Activated CD8-positive, alpha-beta memory T cell treated with anti-CD3 and anti-CD28 coated beads for 1 hour (primary cell): ENCODE data around the gene MYO16.

ENCODE experiments used
- DNase-seq, 2 donors: peaks; one replicate each; pipeline ENCODE4 v3.0.0-alpha.2; 2020; ENCODE audit warnings: low read depth in 1 of 2; ENCODE audit errors: extremely low read depth in 1 of 2

Gene MYO16

DNA sequence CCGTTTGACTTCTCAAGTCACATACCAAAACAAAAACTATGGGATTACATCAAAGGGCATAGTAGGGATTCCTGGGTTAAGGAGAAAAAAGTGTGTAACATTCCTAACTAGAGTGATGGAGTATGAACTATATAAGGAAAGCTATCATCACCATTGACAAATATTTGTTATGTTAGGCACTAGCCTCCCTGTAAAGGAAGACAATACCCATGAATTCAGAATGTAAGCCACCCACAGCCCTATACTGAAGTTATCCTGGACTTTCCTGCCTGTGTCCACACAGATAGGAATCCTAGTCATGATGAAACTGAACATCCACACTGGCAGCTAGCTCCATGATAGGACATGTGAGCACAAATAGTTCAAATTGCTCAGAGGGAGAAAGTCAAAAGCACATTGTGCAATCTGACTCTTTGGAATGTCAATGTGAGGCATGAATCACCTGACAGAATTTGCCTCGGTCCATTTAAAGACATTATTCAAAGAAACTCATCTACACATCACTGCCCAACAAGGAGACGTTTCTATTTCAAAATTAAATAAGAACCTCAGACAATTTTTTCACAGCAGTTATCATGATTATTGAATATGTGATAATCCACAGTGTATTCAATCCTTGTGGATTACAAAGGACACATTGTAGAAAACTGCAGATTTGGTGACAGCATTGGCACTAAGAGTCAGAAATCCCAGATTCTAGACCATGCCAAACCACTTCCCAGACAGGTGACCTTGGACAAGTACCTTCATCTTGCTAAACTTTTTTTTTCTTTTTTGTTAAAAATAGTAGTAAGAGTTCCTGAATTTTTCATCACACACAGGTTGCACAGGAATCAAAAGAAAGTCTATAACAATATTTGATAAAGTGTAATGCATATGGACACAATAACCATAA, 627.7 kb downstream of the MYO16 start:
- DNase-seq = no peak
